Measurements from ENCODE around the gene MAGEB6B.
"Not testable (repeated sequence)": the region's sequence is repeated elsewhere in the genome, so short reads cannot be mapped to it uniquely, and the experiment has no call there.

Gene MAGEB6B, protein sequence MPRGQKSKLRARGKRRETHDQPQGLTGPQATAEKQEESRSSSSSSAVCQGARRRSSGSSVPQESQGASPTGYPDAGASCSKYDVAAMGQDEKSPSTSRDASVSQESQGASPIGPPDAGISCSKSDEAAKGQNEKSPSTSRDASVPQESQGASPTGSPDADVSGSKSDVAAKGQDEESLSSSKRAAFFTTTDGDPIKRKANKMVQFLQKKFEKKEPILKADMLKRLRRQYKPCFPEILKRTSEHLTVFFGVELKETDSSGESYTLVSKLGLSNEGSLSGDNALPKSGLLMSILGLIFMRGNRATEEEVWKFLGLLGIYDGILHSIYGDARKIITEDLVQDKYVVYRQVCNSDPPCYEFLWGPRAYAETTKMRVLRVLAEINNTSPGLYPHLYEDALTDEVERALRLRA

DNA sequence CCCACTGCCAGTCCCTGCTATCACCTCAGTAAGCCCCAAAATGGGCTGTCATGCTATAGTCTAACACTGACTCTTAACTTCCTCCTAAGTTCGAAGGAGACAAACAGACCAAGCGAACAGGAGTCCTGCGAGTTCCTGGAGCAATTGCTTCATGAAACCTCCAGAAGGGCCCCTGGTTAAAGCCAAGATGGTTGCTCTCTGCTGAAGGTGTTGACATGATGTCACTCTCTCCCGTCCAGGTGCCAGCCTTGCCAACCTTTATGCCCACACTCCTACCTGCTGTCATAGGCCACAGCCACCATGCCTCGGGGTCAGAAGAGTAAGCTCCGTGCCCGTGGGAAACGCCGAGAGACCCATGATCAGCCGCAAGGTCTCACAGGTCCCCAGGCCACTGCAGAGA lies at the start of gene MAGEB6B:
TSS of gene MAGEB6B (plus strand) at position 301 of the 400 bp plus-strand sequence. CDS start at position 301, 0 bp downstream.
- no peak for DNase-seq (ENCODE audit: low read depth in 3 of 3)

DNA sequence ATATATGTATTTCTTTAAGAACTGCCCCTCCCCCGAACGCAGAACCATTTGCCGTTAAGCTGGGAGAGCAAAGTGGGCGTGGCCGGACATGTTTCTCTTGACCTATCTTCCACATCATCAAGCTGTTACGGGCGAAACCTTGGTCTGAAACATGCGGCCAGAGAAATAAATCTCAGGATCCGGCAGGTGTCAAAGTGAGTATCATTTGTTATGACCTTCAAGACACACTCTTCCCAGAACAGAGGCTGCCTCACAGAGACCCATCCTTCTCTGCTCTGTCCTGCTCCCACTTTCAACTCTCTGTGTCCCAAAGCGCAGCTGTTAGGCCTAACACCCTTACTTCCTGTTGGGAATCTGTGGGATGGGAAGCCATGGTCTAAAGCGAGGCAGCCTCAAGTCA lies 22.1 kb upstream of the MAGEB6B start, which contains the start of gene MAGEB18:
TSS of gene MAGEB18 (plus strand) at position 70 of the 400 bp plus-strand sequence. CDS start 643 bp downstream, outside the sequence.
- no peak for DNase-seq (ENCODE audit: low read depth in 3 of 3)

DNA sequence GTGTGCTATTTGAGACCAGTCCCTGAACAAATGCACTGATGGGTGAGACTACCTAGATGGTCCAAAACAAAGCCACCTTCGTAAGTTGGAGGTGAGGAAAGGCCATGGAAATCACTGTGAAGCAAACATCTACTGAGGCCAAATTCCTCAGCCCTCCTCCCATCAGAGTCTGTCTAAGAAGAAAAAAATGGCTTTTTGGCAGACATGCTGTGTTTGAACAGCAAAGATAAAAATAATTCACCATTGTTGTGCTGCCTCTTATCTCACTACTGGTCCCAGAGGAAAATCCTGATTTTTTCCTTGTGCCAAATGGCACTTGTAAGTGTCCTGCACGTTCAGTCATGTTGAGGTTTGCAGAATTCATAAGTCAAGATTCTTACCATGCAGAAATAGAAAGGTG lies 14.4 kb upstream of the MAGEB6B start:
- DNase-seq (ENCODE audit: low read depth in 3 of 3) = no peak

DNA sequence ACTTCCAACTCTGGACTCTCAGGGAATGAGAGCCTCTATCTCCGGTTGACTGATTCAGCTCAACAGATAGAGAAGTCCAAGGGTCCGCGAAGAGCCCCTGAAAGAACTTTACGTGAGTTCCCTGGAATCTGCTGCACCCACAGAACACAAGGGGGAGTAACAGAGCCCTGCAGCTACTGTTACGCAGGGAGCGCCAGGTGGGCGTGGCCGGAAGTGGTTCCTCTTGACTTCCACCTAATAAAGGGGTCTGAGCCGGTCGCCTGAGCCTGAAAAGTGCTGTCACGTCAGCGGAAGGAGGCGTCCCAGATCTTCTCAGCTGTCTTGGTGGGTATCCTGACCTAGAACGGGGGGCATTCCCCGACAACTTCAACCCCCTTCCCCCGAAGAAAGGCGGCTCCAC lies 31.8 kb downstream of the MAGEB6B start, which contains the start of gene MAGEB6:
TSS of gene MAGEB6 (plus strand) at position 237 of the 400 bp plus-strand sequence. CDS start 1,407 bp downstream, outside the sequence.
- DNase-seq (ENCODE audit: low read depth in 3 of 3) = no peak

DNA sequence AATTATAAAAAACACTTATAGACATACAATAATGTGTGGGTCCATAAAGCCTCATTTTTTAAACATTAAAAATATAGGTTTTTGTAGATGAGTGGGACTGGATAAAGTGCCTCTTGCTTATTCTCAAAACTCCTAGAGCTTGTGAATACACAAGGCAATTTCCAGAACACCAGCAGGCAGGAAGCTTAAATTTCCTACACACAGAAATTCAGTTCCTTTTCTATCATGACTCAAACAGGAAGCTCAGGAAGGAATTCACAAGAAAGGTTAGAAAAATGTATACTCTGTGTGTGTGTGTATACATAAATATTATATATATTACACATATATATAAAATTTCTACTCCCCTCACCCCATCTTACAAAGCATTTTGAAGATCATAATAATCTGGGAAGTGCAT lies 43.2 kb downstream of the MAGEB6B start:
- no peak for DNase-seq (ENCODE audit: low read depth in 3 of 3)

DNA sequence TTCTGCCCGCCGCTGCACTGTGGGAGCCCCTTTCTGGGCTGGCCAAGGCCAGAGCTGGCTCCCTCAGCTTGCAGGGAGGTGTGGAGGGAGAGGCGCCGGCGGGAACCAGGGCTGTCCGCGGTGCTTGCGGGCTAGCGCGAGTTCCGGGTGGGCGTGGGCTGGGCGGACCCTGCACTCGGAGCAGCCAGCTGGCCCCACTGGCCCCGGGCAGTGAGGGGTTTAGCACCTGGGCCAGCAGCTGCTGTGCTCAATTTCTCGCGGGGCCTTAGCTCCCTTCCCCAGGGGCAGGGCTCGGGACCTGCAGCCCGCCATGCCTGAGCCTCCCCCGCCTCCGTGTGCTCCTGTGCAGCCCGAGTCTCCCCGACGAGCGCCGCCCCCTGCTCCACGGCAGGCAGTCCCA lies 44.3 kb downstream of the MAGEB6B start:
- DNase-seq (ENCODE audit: low read depth in 3 of 3) = not testable (repeated sequence)

DNA sequence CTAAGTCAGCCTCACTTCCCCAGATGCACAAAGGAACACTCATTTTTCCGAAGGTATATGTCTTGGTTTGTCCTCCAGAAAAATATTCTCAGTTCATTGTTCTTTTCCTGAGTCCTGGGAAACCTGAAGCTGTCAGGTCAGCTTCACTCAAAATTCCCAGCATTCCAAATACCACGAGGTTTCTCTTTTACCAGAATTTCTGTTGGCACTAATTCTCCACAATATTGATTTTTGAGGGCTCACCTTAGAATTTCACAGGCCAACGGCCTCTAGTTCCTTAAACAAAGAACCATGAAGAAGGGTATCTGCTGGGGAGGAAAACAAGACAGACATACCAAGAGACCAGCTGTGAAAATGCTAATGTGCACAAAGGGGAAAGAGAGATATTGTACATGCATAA lies 47.6 kb downstream of the MAGEB6B start:
- no peak for DNase-seq (ENCODE audit: low read depth in 3 of 3)
